IPS-20b (cell line): ENCODE measurements around the gene FANCC.

Experiments used
- H3K27ac ChIP-seq: one replicate; pipeline ENCODE4 v1.5.1; 2013; ENCODE audit warnings: low read length
- H3K27me3 ChIP-seq: 2 replicates; pipeline ENCODE4 v1.6.1; 2013; ENCODE audit warnings: mild to moderate bottlenecking, low read length, inconsistent platforms; ENCODE audit not compliant: insufficient read depth
- H3K36me3 ChIP-seq: 2 replicates; pipeline ENCODE4 v1.6.1; 2013; ENCODE audit warnings: low read depth, mild to moderate bottlenecking, inconsistent platforms, low read length, moderate library complexity; ENCODE audit not compliant: insufficient read depth
- H3K4me1 ChIP-seq: 2 replicates; pipeline ENCODE4 v1.6.1; 2013; ENCODE audit warnings: mild to moderate bottlenecking, control low read depth, inconsistent platforms, low read length, moderate library complexity; ENCODE audit not compliant: insufficient read depth
- H3K4me3 ChIP-seq: 2 replicates; pipeline ENCODE4 v1.5.1; 2013; ENCODE audit warnings: mild to moderate bottlenecking, low read length, inconsistent platforms
- H3K9ac ChIP-seq: 2 replicates; pipeline ENCODE4 v1.6.1; 2013; ENCODE audit warnings: low read depth, mild to moderate bottlenecking, inconsistent platforms, low read length, moderate library complexity
- H3K9me3 ChIP-seq: 2 replicates; pipeline ENCODE4 v1.6.1; 2013; ENCODE audit warnings: mild to moderate bottlenecking, low read depth, low read length, inconsistent platforms; ENCODE audit not compliant: insufficient read depth

The FANCC gene

DNA sequence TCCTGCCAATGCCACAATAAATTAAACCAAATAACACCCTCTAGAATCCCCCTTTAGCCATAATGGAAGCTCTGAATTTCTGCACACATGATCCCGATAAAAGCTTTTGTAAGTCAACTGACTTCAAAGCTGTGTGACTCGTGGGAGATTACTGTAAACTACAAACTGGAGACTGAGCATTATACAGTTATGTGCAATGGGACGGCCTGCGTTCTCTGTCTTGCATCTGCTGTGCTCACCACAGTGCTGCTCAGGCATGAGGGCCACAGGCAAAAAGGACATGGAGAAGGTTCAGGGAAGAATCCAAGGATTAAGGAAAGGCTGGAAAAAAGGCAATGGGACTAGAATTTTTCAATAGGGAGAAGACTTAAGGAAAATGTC lies 184.2 kb downstream of the FANCC start:
- Histone ChIP-seq H3K27me3 (no peaks in the 10 kb centered on the region), H3K9ac (no peak overlapping the region), H3K4me3 (no peak overlapping the region), H3K9me3 (no peaks in the 10 kb centered on the region), H3K36me3 (no peaks in the 10 kb centered on the region), H3K27ac (no peak overlapping the region), H3K4me1 (peaks cover 30% of the 10 kb centered on the region)

DNA sequence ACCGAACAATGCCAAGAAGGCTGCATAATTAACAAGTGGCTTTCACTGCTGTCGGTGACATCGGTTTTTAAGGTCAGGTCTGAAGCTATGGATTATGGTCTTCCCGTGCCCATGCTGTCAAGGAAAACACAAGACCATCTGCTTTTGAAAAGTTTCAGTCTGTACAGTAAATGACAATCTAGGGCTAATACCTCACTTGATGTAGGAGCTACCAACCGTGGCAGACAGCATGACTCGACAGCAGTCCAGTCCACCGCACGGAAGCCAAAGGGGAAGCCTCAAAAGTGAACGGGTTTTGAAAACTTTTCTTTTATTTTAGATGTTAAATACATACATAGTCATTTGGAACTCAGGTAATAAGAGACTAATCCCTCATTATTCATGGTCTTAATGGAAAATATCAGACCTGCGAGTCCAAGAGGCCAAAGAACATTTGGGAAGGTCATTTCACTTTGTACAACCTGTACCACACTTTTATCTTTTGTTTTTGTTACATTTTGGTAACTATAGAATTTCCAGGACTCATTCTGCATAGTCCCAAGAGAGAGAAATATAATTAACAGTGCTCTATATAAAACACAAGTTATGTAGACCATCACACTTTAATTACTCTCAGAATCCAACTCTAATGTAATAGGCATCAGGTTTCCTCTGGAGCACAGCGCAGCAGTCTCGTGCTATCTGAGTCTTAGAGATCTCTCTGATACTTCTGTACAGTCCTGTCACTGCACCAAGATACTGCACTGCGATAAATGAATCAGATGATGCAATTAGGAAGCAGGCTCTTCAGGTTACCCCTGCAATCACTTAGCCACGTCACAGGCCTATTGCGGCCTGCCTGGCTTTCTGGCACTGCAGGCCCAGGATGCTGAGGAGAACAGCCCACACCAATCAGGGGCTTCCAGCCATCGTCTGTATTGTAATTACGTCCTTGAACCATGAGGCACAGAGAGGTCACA lies 184.9 kb downstream of the FANCC start:
- no peaks in the 10 kb centered on the region for H3K27me3 ChIP-seq
- peaks cover 36% of the 10 kb centered on the region for H3K4me1 ChIP-seq
- H3K27ac ChIP-seq: no peak overlapping the region
- H3K9ac ChIP-seq: no peak overlapping the region
- no peaks in the 10 kb centered on the region for H3K36me3 ChIP-seq
- H3K4me3 ChIP-seq: no peak overlapping the region
- H3K9me3 ChIP-seq: no peaks in the 10 kb centered on the region

DNA sequence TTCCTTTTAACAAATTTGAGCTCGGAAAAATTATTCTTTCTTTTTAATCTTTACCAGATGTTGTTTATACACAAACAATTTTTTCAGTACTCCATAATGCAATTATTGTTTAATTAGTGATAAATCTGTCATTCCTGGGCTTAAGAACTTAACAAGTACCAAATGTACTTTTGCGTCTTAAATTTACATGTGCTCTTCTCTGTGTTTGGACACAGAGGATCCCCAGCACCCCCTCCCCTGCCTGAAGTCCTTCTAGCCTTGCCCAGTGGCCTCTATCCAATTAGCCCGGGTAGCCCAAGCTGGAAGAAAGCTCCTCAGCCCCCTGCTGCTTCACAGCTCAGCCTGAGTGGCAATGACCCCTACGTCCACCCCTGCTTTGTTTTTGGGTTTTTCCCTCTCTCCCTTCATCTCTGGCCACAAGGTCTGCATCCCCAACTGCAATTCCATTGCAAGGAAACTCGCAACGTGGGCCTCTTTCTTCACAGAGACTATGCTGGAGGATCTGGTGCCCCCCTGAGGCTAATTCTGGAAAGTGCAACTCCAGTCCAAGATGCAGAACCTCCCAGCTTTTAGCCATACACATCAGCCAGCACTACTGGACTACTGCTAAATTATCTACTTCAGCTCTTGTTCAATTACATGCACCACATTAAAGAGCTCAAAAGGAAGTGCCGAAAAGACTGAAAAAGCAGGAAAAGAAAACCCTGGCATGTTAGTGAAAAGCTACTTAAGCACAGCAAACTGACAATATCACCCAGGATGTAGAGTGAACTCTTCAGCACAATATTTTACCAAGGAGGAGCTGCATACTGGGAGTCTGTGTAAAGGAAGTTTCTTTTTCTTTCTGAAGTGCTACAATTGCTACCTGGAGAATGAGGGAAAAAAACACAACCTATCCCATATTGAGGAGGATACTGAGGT lies 186.2 kb downstream of the FANCC start:
- Histone ChIP-seq H3K9ac (peak overlapping the region; percentile 17; the same call in 1 of the 2 replicates), H3K9me3 (no peaks in the 10 kb centered on the region), H3K27ac (peak overlapping the region; percentile 0), H3K4me1 (peaks cover 41% of the 10 kb centered on the region), H3K36me3 (no peaks in the 10 kb centered on the region), H3K27me3 (no peaks in the 10 kb centered on the region), H3K4me3 (peak overlapping the region; percentile 50; the same call in 1 of the 2 replicates)

DNA sequence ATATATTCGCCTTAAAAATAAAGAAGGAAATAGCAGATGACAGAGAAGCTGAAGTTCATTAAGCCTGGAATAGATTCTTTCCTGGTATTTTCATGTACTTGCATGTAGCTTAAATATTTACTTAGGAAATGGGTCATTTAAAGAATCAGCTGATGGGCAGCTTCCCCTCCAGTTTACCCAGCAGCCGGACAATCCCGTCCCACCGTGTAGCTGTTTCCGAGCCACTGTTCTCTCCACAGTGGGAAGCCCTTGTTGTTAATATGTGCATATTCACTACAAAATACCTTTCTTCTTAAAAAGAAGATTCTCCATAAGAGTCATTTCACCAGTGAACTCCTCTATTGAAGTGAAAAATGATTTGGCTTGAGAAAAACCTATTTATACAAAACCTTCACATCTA lies 187.0 kb downstream of the FANCC start:
- H3K27ac ChIP-seq: peak overlapping the region; percentile 0
- peak overlapping the region; percentile 17; the same call in 1 of the 2 replicates for H3K9ac ChIP-seq
- H3K36me3 ChIP-seq: no peaks in the 10 kb centered on the region
- H3K9me3 ChIP-seq: no peaks in the 10 kb centered on the region
- peaks cover 44% of the 10 kb centered on the region for H3K4me1 ChIP-seq
- no peaks in the 10 kb centered on the region for H3K27me3 ChIP-seq
- peak overlapping the region; percentile 50; the same call in 1 of the 2 replicates for H3K4me3 ChIP-seq

DNA sequence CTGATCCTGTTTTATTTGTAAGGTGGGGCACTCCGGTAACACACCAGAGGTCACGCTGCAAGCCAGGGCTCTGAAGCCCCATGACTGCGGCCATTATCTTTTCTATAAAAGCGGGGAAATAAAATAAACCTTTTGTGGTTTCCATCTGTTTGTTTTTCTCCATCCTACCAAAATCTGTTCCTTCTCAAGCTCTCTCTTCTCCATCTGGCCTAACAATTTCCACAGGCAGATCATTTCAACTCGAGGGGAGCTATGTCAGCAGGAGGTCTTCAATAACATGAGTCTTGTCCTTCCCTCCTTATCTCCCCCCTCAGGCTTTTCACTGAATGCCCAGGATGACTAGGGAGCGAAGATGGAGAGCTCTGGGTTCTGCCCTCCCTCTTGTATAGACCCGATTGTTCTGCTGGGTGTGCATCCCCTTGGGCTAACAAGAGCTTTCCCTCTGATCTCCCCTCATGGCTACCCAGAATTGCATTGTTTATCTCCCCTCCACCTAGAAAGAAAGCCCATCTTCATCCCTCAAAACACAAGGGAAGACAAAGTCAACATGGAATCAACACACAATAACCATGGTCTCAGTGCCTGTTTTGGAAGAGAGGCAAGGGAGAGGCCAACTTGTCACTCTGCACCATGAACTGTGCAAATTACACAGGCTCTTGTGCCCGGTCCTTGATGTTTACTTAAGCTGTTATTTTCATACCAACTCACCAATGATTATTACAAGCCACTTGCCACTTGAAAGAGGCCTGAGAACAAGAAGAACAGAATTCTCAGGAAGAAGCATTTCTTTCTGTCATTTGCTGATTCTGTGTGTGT lies 187.8 kb downstream of the FANCC start:
- Histone ChIP-seq H3K9ac (peak overlapping the region; percentile 17; the same call in 1 of the 2 replicates), H3K36me3 (no peaks in the 10 kb centered on the region), H3K27ac (no peak overlapping the region), H3K4me1 (peaks cover 47% of the 10 kb centered on the region), H3K9me3 (no peaks in the 10 kb centered on the region), H3K27me3 (no peaks in the 10 kb centered on the region), H3K4me3 (peak overlapping the region; percentile 50; the same call in 1 of the 2 replicates)

DNA sequence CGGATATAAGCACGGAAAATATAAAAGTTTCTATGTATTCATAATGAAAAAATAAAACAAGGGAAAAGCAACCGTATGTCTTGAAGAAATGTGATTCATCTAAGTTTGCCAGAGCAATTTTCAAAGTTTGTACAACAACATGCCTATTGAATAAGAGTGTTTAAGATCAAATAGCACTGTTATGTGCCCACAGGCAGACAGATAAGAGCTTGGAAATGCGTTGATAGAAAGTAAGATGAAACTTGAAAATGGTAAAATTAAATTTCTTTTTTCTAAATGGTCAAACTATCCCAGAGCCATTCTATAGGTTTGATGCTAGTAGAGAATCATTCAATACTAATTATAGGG lies 189.4 kb downstream of the FANCC start:
- Histone ChIP-seq H3K9ac (no peak overlapping the region), H3K27ac (no peak overlapping the region), H3K4me3 (no peak overlapping the region), H3K36me3 (no peaks in the 10 kb centered on the region), H3K9me3 (no peaks in the 10 kb centered on the region), H3K4me1 (peaks cover 47% of the 10 kb centered on the region), H3K27me3 (no peaks in the 10 kb centered on the region)

DNA sequence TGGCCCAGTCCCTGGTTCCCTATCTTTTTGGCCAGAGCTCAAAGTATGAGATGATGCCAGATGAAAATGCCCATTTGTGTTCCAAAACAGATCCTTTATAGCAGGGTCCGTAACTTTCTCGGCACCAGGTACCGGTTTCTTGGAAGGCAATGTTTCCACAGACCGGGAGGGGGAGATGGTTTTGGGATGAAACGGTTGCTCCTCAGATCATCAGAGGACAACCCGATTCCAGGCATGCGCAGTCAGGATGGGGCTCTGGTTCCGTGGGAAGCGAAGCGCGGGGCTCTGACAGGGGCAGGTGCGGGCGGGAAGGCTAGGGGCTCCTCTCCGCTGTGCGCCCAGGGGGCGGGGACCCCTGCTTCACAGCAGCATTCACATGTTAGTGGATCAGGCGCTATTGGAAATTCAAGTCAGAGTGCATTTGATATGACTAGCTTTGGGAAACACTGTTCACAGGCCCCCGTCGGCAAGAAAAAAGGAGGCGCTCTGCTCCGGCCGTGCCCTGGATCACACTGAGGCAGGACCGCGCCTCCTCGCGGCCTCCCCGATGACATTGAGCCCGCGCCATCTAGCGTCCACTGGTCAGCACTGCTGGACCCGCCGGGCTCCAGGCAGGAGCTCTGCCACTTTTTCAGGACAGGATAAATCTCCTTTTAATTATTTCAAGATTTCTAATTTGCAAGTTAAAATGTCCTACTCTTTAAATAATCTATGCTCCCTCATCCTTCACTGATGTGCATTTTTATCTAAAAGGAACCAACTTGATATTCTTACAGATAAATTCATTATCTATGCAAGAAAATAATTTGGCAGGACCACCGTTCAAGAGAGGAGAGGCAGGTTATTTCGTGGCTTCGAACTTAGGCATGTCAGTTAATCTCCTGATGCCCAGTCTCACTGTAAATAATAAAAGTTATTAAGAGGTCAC lies 190.0 kb downstream of the FANCC start:
- Histone ChIP-seq H3K4me3 (peak overlapping the region; percentile 66; the same call in 1 of the 2 replicates), H3K4me1 (peaks cover 47% of the 10 kb centered on the region)

DNA sequence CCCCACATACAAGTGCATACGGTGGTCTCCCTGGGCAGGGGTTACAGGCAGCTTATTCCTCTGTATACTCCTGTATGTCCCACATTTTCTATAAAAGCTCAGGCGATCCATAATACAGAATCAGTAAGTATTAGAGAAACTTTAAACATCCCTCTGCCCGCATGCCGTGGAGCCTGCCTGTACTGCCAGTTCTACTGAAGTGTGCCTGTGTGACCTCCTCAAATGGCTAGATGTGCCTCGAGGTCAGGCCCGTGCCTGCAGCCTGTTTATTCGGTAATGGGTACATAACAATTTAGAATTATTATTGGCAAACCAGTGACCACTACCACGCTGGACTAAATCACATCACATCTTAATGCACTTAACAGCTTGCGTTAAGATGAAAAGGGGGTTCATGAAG lies 190.8 kb downstream of the FANCC start:
- Histone ChIP-seq H3K27ac (no peak overlapping the region), H3K9me3 (no peaks in the 10 kb centered on the region), H3K4me3 (no peak overlapping the region), H3K9ac (no peak overlapping the region), H3K27me3 (no peaks in the 10 kb centered on the region), H3K4me1 (peaks cover 42% of the 10 kb centered on the region), H3K36me3 (no peaks in the 10 kb centered on the region)

More for the DNA sequence above, 190.0 kb downstream of the FANCC start:
- no peak overlapping the region for H3K9ac ChIP-seq
- H3K36me3 ChIP-seq: no peaks in the 10 kb centered on the region
- H3K27ac ChIP-seq: no peak overlapping the region
- H3K27me3 ChIP-seq: no peaks in the 10 kb centered on the region
- no peaks in the 10 kb centered on the region for H3K9me3 ChIP-seq

DNA sequence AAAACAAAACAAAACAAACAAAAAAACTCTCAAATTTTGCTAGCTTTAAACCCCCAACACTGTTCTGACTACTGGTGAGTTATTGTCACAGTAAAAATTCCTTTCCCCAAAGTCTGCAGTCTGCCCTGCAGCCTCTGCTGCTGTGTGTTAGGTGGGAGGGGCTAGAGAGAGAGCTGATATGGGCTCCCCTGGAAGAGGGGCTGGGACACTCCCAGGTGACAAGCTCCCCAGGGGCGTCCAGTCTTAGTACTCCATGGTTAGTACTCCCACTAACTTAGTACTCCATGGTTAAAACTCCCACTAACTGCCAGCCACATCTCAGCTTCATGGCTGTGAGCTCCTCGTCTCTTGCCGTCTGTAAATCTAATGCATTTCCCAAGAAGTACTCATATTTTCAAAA lies 191.9 kb downstream of the FANCC start:
- no peaks in the 10 kb centered on the region for H3K9me3 ChIP-seq

DNA sequence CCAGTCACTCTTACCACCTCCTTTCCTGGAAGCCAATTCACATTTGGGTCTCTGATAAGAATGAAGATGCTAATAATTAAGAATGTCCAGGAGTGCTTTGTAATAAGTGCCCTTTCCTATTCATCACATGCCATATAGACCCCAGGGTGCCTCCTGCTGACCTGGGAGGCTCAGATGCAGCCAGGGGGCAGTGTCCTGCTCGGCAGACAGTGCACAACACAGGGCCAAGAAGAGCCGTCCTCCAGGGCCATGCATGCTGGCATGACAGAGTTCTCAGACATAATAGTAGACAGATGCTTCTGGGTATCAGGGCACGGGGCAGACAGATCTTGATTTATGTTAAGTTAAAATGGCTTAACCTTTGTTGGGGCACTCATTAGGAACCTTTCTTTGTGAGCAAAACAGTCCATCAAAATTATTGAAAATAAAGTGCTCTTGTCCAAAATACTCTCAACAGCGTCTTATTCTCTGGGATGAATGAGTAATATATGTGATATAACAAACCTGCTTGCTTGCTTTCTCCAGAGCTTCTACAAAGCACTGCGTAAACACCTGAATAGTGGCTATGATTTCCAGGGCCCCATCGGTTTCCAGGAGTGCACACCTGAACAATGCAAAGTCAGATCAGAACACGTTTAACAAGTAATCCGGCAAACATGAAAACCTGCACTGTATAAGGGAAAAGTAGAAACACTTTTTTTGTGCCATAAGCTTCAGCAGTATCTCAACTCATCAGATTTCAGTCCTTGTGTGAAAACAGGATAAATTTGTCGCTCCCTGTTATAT lies 192.7 kb downstream of the FANCC start:
- no peak overlapping the region for H3K4me3 ChIP-seq
- no peaks in the 10 kb centered on the region for H3K36me3 ChIP-seq
- no peak overlapping the region for H3K9ac ChIP-seq
- no peaks in the 10 kb centered on the region for H3K27me3 ChIP-seq
- H3K27ac ChIP-seq: no peak overlapping the region
- H3K9me3 ChIP-seq: no peaks in the 10 kb centered on the region
- H3K4me1 ChIP-seq: peaks cover 27% of the 10 kb centered on the region

More for the DNA sequence above, 191.9 kb downstream of the FANCC start:
- Histone ChIP-seq H3K27me3 (no peaks in the 10 kb centered on the region), H3K27ac (no peak overlapping the region), H3K4me1 (peaks cover 35% of the 10 kb centered on the region), H3K4me3 (no peak overlapping the region), H3K9ac (no peak overlapping the region), H3K36me3 (no peaks in the 10 kb centered on the region)
